ENCODE measurements around the gene SH3RF1.

The SH3RF1 gene

GRCh38 chr4:169132561-169133305 is 138.0 kb downstream of the SH3RF1 start:
- DNase-seq (ENCODE audit: low read depth): peak; percentile 41

GRCh38 chr4:169131556-169132208 is 139.1 kb downstream of the SH3RF1 start:
- DNase-seq (ENCODE audit: low read depth): no peak

DNA sequence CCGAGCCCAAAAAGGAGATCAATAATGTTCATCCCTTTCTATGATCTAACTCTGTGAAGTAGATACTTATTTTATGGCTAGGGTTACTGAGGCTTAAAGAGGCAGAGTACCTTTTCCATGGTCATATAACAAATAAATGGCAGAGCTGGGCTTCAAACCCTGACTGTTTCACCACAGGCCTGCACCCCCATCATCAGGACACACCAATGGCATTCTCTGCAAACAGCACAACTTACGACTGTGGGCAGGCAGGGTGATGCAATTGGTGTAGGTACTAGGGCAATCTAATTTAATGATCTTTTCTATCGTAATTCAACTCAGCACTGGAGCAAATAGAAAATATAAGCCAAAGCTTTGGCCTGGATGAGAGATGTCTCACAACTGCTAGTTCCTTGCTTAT is 141.9 kb downstream of the SH3RF1 start:
- peak; percentile 22 for DNase-seq (ENCODE audit: low read depth)

DNA sequence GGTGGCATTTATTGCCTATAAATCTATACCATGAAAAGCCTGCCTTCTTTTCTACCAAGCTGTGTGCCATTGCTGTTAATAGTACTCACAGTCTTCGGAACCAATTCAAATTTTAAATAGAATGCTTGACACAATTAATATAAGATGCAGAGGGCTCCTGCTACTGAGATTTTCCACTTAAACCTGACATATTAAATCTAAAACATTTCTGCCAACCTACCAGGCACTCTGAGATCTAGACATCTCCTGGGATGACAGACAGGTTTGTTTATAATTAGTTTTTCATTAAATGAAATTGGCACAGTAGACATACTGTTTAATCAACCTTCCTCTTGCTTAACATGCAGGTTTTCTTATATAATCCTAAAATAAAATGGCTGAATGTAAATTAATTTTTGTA is 143.4 kb downstream of the SH3RF1 start:
- DNase-seq (ENCODE audit: low read depth): no peak

- DNase-seq (ENCODE audit: low read depth): peak; percentile 67
Observed at GRCh38 chr4:169124661-169125060, 146.1 kb downstream of the SH3RF1 start.

DNA sequence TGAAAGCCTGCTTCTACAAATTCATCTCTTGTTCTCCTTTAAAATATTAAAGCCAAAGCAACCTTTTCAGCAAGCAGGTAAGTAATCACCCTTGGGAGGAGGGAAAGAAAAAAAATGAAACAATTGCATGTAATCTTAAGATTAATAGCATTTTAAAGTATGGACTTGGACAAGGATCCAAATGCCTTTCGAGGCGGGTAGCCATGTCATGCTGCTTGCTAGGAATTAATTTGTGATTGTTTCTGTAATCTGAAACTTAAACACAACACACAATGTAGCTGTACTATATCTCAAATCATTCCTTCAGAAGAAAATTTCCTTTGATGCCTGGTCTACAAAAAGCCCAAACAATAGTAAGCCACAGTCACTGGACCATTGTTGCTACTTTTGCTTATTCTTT is 148.3 kb downstream of the SH3RF1 start:
- no peak for DNase-seq (ENCODE audit: low read depth)

- no peak for DNase-seq (ENCODE audit: low read depth)
Observed at GRCh38 chr4:169121861-169122382, 148.8 kb downstream of the SH3RF1 start.

DNA sequence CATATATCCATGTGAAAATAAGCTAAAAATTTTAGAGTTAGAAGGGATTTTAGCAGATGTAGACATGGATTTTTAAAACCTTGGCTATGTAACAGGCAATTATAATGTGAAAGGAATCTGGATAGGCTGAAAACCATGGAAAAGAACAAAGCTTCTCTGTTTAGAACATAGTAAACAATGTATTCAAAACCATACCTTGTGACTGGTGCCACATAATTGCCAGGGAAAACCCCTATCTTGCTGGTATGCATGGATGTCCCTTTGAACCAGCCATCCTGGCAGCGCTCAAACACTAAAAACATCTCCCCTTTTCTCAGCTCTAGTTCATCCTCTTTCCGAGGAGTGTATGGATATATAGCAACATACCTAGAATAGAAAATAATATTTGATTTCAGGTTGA is 150.1 kb downstream of the SH3RF1 start:
- DNase-seq (ENCODE audit: low read depth): no peak

- no peak for DNase-seq (ENCODE audit: low read depth)
Observed at GRCh38 chr4:169119536-169119935, 151.2 kb downstream of the SH3RF1 start.

DNA sequence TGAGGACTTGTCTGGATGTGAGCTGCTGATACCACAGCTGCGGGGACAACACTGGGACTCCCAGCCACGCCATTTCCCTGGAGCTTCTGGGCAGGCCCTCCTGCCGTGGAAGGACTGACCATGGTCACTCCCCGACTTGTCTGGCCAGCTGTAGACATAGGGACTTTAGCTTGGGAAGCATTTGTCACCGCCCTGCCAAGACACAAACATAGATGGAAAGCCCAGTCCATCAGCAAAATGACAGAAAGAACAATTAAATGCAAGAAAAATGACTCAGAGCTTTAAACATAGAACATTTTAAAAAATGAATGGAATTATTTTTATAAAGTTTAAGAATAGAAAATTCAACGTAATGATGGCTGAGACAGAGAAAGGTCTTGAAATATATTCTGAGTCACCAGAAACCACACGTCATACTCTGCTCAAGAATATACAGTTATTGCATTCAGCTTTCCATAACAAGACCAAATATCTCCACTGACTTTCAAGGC is 153.1 kb downstream of the SH3RF1 start:
- DNase-seq (ENCODE audit: low read depth): peak; percentile 95

- DNase-seq (ENCODE audit: low read depth): peak; percentile 43
Observed at GRCh38 chr4:169116270-169116901, 154.4 kb downstream of the SH3RF1 start.

DNA sequence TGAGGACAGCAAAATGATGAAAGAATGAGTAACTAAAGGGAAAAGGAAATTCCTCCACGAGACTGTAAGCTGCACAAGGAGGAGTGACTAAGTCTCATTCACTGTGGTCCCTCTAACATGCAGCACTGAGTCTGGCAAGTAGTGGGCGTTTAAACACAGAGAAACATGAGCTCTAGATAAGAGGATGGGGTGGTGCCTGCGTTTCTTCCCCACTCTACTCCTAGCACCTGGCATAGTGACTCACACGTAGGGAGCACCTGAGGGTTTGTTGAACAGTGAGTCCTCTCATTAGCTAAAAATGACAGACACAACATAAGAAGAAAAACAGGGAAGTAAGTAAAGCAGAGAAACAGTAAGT is 154.9 kb downstream of the SH3RF1 start:
- peak; percentile 97 for DNase-seq (ENCODE audit: low read depth)

- DNase-seq (ENCODE audit: low read depth): no peak
Observed at GRCh38 chr4:169115144-169115896, 155.4 kb downstream of the SH3RF1 start.

DNA sequence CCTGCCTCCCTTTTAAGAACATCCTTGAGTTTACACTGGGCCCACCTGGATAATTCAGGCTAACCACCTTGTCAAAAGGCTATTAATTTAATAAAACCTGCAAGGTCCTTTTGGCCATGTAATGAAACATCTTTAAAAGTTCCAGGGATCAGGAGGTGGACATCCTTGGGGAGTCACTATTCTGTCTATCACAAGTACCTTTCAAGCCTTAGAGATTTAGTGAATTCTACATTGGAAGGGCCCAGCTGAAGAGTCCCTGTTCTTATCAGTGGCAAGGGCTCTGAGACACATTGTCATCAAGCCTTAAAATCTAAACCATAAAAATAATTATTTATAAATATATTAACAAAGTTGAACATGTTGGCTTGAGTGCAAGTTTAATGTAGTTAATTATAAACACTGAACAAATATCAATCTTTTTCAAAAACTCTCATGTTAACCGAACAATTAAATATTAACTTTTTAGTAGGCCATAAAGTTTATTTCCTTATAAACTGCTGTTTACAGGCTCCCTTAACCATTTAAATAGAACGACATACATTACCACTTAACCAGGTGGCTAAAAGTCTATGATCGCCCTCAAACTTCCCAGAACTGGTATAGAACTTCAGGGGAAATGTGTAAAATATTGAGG is 156.3 kb downstream of the SH3RF1 start:
- DNase-seq (ENCODE audit: low read depth): no peak

- DNase-seq (ENCODE audit: low read depth): no peak
Observed at GRCh38 chr4:169110633-169111032, 160.1 kb downstream of the SH3RF1 start.

DNA sequence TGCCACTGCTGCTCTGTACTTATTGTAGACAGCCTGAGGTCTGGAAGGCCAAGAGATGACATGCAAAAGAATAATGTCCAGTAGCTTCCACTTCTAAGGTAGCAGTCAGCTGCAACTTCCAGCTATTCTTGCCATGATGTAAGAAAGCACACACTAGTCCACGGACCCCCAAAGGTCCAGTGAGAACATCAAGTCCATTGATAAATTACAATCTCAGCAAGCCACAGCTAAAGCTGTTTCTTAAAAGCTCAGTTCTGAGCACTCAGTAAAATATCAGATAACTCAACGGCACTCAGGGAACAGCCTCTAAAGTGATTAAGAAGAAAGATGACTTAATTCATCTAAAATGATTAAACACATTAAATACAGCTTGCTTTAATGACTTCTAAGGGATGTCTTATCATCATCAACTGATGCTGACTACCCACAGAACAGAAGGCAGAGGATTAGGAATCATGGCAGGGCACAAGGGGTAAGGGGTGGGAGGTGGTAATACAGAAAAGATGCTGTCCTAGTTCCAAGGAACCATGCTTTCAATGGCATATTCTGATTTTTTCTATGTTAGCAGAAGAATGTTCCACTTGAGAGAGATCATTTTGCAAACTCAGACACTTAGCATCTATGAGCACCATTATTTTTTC is 161.6 kb downstream of the SH3RF1 start:
- DNase-seq (ENCODE audit: low read depth): no peak

DNA sequence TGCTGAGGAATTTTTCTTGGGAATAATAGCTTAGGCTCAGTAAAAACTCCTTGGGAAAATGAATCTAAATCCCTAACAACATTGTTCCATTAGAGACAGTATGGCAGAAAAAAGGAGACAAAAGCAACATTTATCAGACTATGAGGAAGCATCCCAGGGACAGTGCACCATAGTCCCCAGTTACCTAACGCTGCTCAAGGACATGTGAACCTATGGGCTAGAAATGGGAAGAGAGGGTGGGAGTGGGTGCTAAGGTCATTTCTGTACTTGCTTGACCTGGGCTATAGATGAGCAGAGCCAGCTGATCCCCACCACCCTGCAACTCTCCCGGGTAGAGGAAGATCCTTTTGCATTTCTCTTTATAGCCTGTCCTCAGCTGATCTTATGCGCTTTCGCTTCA is 162.5 kb downstream of the SH3RF1 start:
- no peak for DNase-seq (ENCODE audit: low read depth)

- DNase-seq (ENCODE audit: low read depth): no peak
Observed at GRCh38 chr4:169107528-169107927, 163.2 kb downstream of the SH3RF1 start.

DNA sequence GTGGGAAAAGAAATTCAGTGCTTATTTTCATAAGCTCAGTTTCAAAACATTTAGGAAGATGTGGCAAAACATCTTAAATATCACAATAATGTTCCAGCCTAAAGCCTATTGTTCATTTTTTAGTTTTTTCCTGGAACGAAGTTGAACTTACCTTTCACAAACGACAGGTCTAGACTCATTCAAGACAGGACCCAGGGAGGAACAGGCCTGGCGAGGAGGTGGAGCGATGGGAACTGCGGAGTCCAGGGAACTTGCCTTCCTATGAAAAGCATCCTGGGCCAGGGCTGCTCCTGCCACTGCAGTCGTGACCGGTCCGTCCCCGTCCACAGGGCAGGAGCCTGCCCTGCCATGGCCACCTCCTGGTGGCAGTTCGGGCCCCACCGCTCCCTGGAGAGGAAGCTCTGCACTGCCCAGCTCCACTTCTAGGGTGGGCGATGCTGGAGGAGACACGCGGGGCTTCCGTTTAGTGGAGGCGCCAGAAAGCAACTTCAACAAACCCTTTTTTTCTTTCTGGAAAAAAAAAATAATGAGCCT is 164.0 kb downstream of the SH3RF1 start:
- DNase-seq (ENCODE audit: low read depth): no peak

DNA sequence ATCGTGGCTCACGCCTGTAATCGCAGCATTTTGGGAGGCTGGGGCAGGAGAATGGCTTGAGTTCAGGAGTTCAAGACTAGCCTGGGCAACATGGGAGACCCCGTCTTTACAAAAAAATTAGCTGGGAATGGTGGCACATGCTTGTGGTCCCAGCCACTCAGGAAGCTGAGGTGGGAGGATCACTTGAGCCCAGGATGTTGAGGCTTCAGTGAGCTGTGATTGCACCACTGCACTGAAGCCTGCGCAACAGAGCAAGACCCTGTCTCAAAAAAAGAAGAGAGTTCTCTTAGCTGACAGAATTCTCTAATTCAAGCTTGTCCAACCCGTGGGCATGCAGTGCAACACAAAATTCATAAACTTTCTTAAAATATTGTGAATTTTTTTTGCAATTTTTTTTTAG is 165.1 kb downstream of the SH3RF1 start:
- DNase-seq (ENCODE audit: low read depth): no peak

DNA sequence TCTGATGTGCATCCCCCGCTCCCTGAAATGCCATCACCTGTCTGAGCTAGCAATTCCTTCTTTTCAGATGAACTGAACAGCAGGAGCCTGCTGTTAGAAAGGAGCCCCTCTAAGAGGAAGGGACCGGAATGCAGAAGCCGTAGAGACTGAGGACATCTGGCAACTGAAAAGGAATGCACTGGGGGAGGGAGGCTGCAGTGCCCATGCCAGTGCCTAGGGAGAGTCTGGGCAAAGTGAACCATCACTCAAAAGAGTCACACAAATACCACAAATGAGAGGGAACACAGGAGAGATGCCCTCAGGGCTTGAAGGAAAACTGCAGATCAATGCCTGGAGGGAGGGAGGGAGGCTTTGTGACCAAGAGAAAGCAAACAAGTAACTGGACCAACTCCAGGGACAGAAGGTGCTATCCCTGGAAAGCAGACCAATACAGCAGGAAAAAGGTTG is 166.8 kb downstream of the SH3RF1 start:
- peak; percentile 58 for DNase-seq (ENCODE audit: low read depth)

Measured in EH (cell line).